ENCODE data around the gene ZNF416.

The ZNF416 gene

GRCh38 chr19:57599761-57600383 is 21.2 kb upstream of the ZNF416 start, which contains the start of gene ZNF530:
TSS of gene ZNF530 (plus strand) at chr19:57599885. CDS start at chr19:57604346, 4,461 bp downstream.
- peak within 1 kb of the TSS; percentile 72 for H3K27ac ChIP-seq

GRCh38 chr19:57599377-57599760 is 20.7 kb upstream of the ZNF416 start:
- H3K27ac ChIP-seq: peak overlapping the region; percentile 72
- TF ChIP-seq CTCF (conservative IDR thresholded peaks at IDR 0.05): no peak

More at GRCh38 chr19:57599761-57600383, 21.2 kb upstream of the ZNF416 start, which contains the start of gene ZNF530:
- no peak for TF ChIP-seq CTCF (conservative IDR thresholded peaks at IDR 0.05)

- TF ChIP-seq CTCF (conservative IDR thresholded peaks at IDR 0.05): no peak
- no peak overlapping the region for H3K27ac ChIP-seq
These were observed 8.8 kb upstream of the ZNF416 start for GRCh38 chr19:57587529-57587928.

- peak; percentile 37 for TF ChIP-seq CTCF (conservative IDR thresholded peaks at IDR 0.05)
- peak within 1 kb of the TSS; percentile 81 for H3K27ac ChIP-seq
These were observed 5.1 kb upstream of the ZNF416 start, which contains the start of gene ZIK1 for GRCh38 chr19:57583521-57584416. TSS of gene ZIK1 (plus strand) at chr19:57584145. CDS start at chr19:57584357, 212 bp downstream.

- peak overlapping the region; percentile 81 for H3K27ac ChIP-seq
- TF ChIP-seq CTCF (conservative IDR thresholded peaks at IDR 0.05): no peak
These were observed 4.4 kb upstream of the ZNF416 start for GRCh38 chr19:57583104-57583520.

- TF ChIP-seq CTCF (conservative IDR thresholded peaks at IDR 0.05): no peak
These were observed 2.0 kb downstream of the ZNF416 start for GRCh38 chr19:57576661-57577060.

GRCh38 chr19:57572415-57572947 is 6.2 kb downstream of the ZNF416 start:
- no peak for TF ChIP-seq CTCF (conservative IDR thresholded peaks at IDR 0.05)

More at GRCh38 chr19:57576661-57577060, 2.0 kb downstream of the ZNF416 start:
- H3K27ac ChIP-seq: no peak overlapping the region

More at GRCh38 chr19:57572415-57572947, 6.2 kb downstream of the ZNF416 start:
- H3K27ac ChIP-seq: no peak overlapping the region
